ENCODE data around the gene SFXN1.

GRCh38 chr5:175564716-175565115 lies 86.4 kb downstream of the SFXN1 start:
- TF ChIP-seq CTCF (conservative IDR thresholded peaks at IDR 0.05) (no peak), EZH2 (IDR thresholded peaks at IDR 0.05; ENCODE audit: low read depth) (no peak)
